Loucy (cell line): Measurements from ENCODE around the gene CEP126.
A peak's percentile ranks its signal among the peaks of the same experiment; 100 is the strongest.

Experiments
- H2AFZ ChIP-seq: fragments of 200-600 bp; sonication (generic); 2 replicates; pipeline ENCODE4 v1.6.0; 2016; ENCODE audit warnings: antibody characterized with exemption, mild to moderate bottlenecking, low read length, moderate library complexity
- H3F3A ChIP-seq: fragments of 200-600 bp; 2 replicates; pipeline ENCODE4 v1.6.0; 2016; ENCODE audit warnings: antibody characterized with exemption, low read depth, mild to moderate bottlenecking
- H3K27me3 ChIP-seq: fragments of 200-600 bp; sonication (generic); 2 replicates; pipeline ENCODE4 v1.6.1; 2014; ENCODE audit warnings: low read length, mild to moderate bottlenecking; ENCODE audit not compliant: insufficient read depth, poor library complexity, severe bottlenecking
- H3K36me3 ChIP-seq: fragments of 200-600 bp; sonication (generic); 2 replicates; pipeline ENCODE4 v1.6.1; 2016; ENCODE audit warnings: low read length; ENCODE audit not compliant: insufficient read depth
- H3K4me1 ChIP-seq: fragments of 200-600 bp; sonication (generic); 2 replicates; pipeline ENCODE4 v1.5.1; 2014; ENCODE audit warnings: low read length, mild to moderate bottlenecking; ENCODE audit not compliant: insufficient read depth, poor library complexity, severe bottlenecking
- H3K4me2 ChIP-seq: fragments of 200-600 bp; sonication (generic); 2 replicates; pipeline ENCODE4 v1.6.0; 2014; ENCODE audit warnings: antibody characterized with exemption, low read length, low read depth, mild to moderate bottlenecking; ENCODE audit not compliant: poor library complexity, severe bottlenecking
- H3K4me3 ChIP-seq: fragments of 200-600 bp; sonication (generic); 2 replicates; pipeline ENCODE4 v1.5.1; 2014; ENCODE audit warnings: low read length, mild to moderate bottlenecking, mixed read lengths; ENCODE audit not compliant: poor library complexity, severe bottlenecking
- H3K79me2 ChIP-seq: fragments of 200-600 bp; sonication (generic); 2 replicates; pipeline ENCODE4 v1.6.1; 2014; ENCODE audit warnings: low read length; ENCODE audit not compliant: insufficient read depth
- H3K9ac ChIP-seq: fragments of 200-600 bp; sonication (generic); 2 replicates; pipeline ENCODE4 v1.6.0; 2014; ENCODE audit warnings: mild to moderate bottlenecking, low read depth, low read length, moderate library complexity; ENCODE audit not compliant: poor library complexity, severe bottlenecking
- H3K9me2 ChIP-seq: fragments of 200-600 bp; sonication (generic); replicated peaks from 2 replicates; pipeline ENCODE4 v1.6.1; 2016; ENCODE audit warnings: low read depth, low read length, mixed read lengths
- H3K9me3 ChIP-seq: fragments of 200-600 bp; sonication (generic); 2 replicates; pipeline ENCODE4 v1.6.1; 2014; ENCODE audit warnings: mild to moderate bottlenecking, antibody characterized with exemption, low read length, low read depth; ENCODE audit not compliant: insufficient read depth
- H4K20me1 ChIP-seq: fragments of 200-600 bp; sonication (generic); 2 replicates; pipeline ENCODE4 v1.6.0; 2014; ENCODE audit warnings: antibody characterized with exemption, low read length, mild to moderate bottlenecking; ENCODE audit not compliant: insufficient read depth, poor library complexity, severe bottlenecking
- EZH2phosphoT487 ChIP-seq: fragments of 200-600 bp; IDR thresholded peaks from 2 replicates; pipeline ENCODE4 v1.6.1; 2018; ENCODE audit warnings: antibody characterized with exemption, mild to moderate bottlenecking, moderate library complexity, borderline replicate concordance
- TF ChIP-seq, protein P1 (sequence below): fragments of 200-600 bp; sonication (generic); conservative IDR thresholded peaks from 2 replicates; pipeline ENCODE4 v1.5.1; 2014; ENCODE audit warnings: mild to moderate bottlenecking, antibody characterized with exemption, low read length

Gene CEP126, protein sequence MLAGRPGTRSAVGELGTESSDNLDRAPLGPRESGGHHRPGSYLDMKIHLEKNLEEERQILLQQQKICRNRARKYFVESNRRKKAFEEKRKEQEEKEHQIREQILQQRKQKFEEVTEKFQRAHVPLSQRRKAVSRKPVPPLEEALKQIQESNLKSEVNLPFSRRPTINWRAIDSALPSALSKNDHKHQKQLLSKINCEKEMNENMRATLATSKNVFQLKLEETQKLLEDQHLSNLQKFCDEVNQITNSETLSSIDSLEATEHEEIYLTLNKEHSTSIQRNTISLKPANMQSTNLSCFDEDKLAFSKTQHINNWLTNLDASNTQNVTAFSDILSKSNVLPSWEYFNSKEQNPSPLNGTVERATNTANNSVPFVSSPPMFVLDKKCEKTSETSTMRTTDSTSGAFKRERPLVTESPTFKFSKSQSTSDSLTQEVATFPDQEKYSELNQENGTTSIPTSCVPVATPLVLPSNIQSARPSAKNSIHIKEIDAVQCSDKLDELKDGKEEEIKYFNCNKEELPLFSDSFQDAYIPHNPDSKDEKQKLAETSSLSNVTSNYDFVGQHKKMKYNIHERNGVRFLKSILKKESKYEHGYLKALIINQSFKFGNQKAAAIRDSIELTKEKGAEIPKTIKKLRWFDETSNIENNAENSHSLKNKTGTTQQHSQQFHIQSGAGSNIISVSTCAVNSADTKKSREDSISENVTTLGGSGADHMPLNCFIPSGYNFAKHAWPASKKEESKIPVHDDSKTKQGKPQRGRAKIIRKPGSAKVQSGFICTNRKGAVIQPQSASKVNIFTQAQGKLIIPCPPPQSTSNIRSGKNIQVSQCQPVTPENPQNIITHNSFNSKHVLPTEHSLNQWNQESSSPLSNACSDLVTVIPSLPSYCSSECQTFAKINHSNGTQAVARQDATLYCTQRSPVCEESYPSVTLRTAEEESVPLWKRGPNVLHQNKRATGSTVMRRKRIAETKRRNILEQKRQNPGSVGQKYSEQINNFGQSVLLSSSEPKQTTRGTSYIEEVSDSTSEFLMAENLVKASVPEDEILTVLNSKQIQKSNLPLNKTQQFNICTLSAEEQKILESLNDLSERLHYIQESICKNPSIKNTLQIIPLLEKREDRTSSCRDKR

GRCh38 chr11:101914738-101915426, at the start of gene CEP126:
TSS of gene CEP126 (plus strand) at chr11:101915010. CDS start at chr11:101915285, 275 bp downstream.
- H3K4me1 ChIP-seq: peaks cover 20% of the 10 kb centered on the region
- H3K9ac ChIP-seq: peak within 1 kb of the TSS; percentile 68
- peak within 1 kb of the TSS; percentile 97 for H2AFZ ChIP-seq
- H3K4me2 ChIP-seq: peak within 1 kb of the TSS; percentile 82
- no peaks in the 10 kb centered on the region for H3K9me2 ChIP-seq
- H4K20me1 ChIP-seq: no peaks in the 10 kb centered on the region
- H3K4me3 ChIP-seq: peak within 1 kb of the TSS; percentile 81
- H3K79me2 ChIP-seq: no peaks in the 10 kb centered on the region
- no peaks in the 10 kb centered on the region for H3F3A ChIP-seq
- TF ChIP-seq, protein P1, sequence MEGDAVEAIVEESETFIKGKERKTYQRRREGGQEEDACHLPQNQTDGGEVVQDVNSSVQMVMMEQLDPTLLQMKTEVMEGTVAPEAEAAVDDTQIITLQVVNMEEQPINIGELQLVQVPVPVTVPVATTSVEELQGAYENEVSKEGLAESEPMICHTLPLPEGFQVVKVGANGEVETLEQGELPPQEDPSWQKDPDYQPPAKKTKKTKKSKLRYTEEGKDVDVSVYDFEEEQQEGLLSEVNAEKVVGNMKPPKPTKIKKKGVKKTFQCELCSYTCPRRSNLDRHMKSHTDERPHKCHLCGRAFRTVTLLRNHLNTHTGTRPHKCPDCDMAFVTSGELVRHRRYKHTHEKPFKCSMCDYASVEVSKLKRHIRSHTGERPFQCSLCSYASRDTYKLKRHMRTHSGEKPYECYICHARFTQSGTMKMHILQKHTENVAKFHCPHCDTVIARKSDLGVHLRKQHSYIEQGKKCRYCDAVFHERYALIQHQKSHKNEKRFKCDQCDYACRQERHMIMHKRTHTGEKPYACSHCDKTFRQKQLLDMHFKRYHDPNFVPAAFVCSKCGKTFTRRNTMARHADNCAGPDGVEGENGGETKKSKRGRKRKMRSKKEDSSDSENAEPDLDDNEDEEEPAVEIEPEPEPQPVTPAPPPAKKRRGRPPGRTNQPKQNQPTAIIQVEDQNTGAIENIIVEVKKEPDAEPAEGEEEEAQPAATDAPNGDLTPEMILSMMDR: peak; percentile 43
- TF ChIP-seq EZH2phosphoT487: no peak
- no peaks in the 10 kb centered on the region for H3K36me3 ChIP-seq
- no peaks in the 10 kb centered on the region for H3K27me3 ChIP-seq
- no peaks in the 10 kb centered on the region for H3K9me3 ChIP-seq

DNA sequence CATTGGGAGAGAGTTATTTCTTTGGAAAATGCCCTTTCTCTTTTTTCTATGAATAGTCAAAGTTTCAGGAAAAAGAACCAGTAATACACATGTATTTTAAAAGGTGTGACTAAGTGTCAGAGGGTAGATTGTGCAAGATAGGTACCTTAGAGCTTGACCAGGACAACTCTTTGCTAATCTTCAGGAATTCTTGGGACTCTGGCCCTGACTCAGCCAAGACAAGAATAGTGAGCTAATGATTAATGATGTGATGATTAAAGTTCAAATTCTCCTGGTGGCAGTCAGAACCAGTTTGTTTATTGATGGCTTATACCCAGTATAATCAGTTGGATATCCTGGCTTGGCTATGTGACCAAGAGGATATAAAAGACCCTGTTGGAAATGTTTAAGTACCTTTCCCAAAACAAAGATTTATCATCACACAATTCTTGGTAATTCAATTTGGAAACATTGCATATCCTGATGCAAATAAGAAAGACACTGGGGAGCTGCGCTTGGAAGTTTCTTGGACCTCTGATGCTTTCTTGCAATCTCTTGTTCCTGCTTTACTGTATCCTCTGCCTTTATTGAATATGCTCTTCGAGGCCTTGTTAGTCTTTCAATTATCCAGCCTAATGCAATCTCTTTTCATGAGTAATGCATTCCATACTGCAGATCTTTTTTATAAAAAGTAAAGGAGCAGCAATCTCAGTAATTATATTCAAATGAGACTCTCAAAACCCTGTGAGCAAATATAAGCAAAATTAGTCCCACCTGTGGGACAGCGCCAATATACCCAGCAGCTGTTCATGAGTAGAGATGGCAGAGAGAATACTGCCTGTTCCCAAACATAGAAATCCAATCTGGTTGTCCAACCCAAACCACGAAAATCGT, 48.0 kb upstream of the CEP126 start:
- Histone ChIP-seq H3K4me1 (no peaks in the 10 kb centered on the region), H3K9me2 (no peaks in the 10 kb centered on the region), H3K79me2 (no peaks in the 10 kb centered on the region), H3F3A (no peaks in the 10 kb centered on the region), H3K36me3 (no peaks in the 10 kb centered on the region), H3K4me2 (no peak overlapping the region), H3K9me3 (no peaks in the 10 kb centered on the region), H4K20me1 (no peaks in the 10 kb centered on the region), H3K4me3 (no peak overlapping the region), H2AFZ (no peak overlapping the region), H3K9ac (no peak overlapping the region), H3K27me3 (no peaks in the 10 kb centered on the region)
- TF ChIP-seq, protein P1: no peak
- TF ChIP-seq EZH2phosphoT487: no peak
